Trophoblast cell (in vitro differentiated cells and primary cell): Measurements from ENCODE around the gene TP53BP2.

Experiments
- DNase-seq, 2 donors: peaks; one replicate each; pipeline ENCODE4 v3.0.0-alpha.2; 2016
- H2AFZ ChIP-seq: 2 replicates; pipeline ENCODE4 v1.6.1; 2013; ENCODE audit warnings: low read length, moderate library complexity, mild to moderate bottlenecking; ENCODE audit not compliant: insufficient read depth, poor library complexity
- H2AK5ac ChIP-seq: 2 replicates; pipeline ENCODE4 v1.6.1; 2013; ENCODE audit warnings: mild to moderate bottlenecking, low read length
- H2BK120ac ChIP-seq: 2 replicates; pipeline ENCODE4 v1.6.1; 2013; ENCODE audit warnings: low read length, mild to moderate bottlenecking, moderate library complexity; ENCODE audit not compliant: insufficient read depth, poor library complexity
- H2BK12ac ChIP-seq: 2 replicates; pipeline ENCODE4 v1.6.1; 2013; ENCODE audit warnings: mild to moderate bottlenecking, low read length, moderate library complexity
- H2BK5ac ChIP-seq: 2 replicates; pipeline ENCODE4 v1.6.1; 2013; ENCODE audit warnings: low read length, low read depth, moderate library complexity, mild to moderate bottlenecking; ENCODE audit not compliant: poor library complexity
- H3K14ac ChIP-seq: 2 replicates; pipeline ENCODE4 v1.6.1; 2013; ENCODE audit warnings: mild to moderate bottlenecking, low read length
- H3K18ac ChIP-seq: 2 replicates; pipeline ENCODE4 v1.6.1; 2013; ENCODE audit warnings: mild to moderate bottlenecking, low read length
- H3K23ac ChIP-seq: 2 replicates; pipeline ENCODE4 v1.6.1; 2013; ENCODE audit warnings: low read length
- H3K27ac ChIP-seq: 2 replicates; pipeline ENCODE4 v1.5.1; 2013; ENCODE audit warnings: low read depth, mild to moderate bottlenecking, inconsistent platforms, low read length, moderate library complexity
- H3K27me3 ChIP-seq: 2 replicates; pipeline ENCODE4 v1.6.1; 2013; ENCODE audit warnings: inconsistent platforms, mild to moderate bottlenecking, low read length, moderate library complexity; ENCODE audit not compliant: insufficient read depth
- H3K36me3 ChIP-seq, 2 experiments: 1 replicate in 1 of 2; 2 replicates in 1 of 2; pipeline ENCODE4 v1.6.1; 2013; ENCODE audit warnings: low read length in 2 of 2, mild to moderate bottlenecking in 2 of 2, moderate library complexity in 1 of 2; ENCODE audit not compliant: insufficient read depth in 2 of 2, control insufficient read depth in 1 of 2
- H3K4ac ChIP-seq: 2 replicates; pipeline ENCODE4 v1.6.1; 2013; ENCODE audit warnings: low read depth, mild to moderate bottlenecking, low read length, moderate library complexity
- H3K4me1 ChIP-seq, 2 experiments: 1 replicate in 1 of 2; 2 replicates in 1 of 2; pipeline ENCODE4 v1.6.1; 2013; ENCODE audit warnings: low read length in 2 of 2, mild to moderate bottlenecking in 2 of 2, moderate library complexity in 1 of 2; ENCODE audit not compliant: insufficient read depth in 2 of 2, control insufficient read depth in 1 of 2
- H3K4me2 ChIP-seq: 2 replicates; pipeline ENCODE4 v1.6.1; 2013; ENCODE audit warnings: inconsistent platforms, mild to moderate bottlenecking, low read length, moderate library complexity
- H3K4me3 ChIP-seq: 2 replicates; pipeline ENCODE4 v1.5.1; 2013; ENCODE audit warnings: mild to moderate bottlenecking, low read depth, low read length, inconsistent platforms
- H3K79me1 ChIP-seq: one replicate; pipeline ENCODE4 v1.6.1; 2013; ENCODE audit warnings: low read length
- H3K79me2 ChIP-seq: 2 replicates; pipeline ENCODE4 v1.6.1; 2013; ENCODE audit warnings: low read length, mild to moderate bottlenecking; ENCODE audit not compliant: control insufficient read depth, insufficient read depth, poor library complexity
- H3K9ac ChIP-seq: 2 replicates; pipeline ENCODE4 v1.6.1; 2013; ENCODE audit warnings: mild to moderate bottlenecking, low read length
- H3K9me3 ChIP-seq: 2 replicates; pipeline ENCODE4 v1.6.1; 2013; ENCODE audit warnings: low read depth, mild to moderate bottlenecking, control low read depth, inconsistent platforms, low read length; ENCODE audit not compliant: insufficient read depth
- H4K12ac ChIP-seq: 2 replicates; pipeline ENCODE4 v1.6.1; 2013; ENCODE audit warnings: low read depth, mild to moderate bottlenecking, low read length, moderate library complexity
- H4K8ac ChIP-seq: 2 replicates; pipeline ENCODE4 v1.6.1; 2013; ENCODE audit warnings: low read depth, mild to moderate bottlenecking, low read length, moderate library complexity
- H4K91ac ChIP-seq: one replicate; pipeline ENCODE4 v1.6.1; 2013; ENCODE audit warnings: low read depth, mild to moderate bottlenecking, low read length, moderate library complexity
- WGBS: extraction: QIAGEN DNeasy Blood & Tissue Kit; methylation state at CpG from one replicate; pipeline ENCODE4 v1.1.7; 2013; ENCODE audit warnings: missing lambda C conversion rate; ENCODE audit not compliant: insufficient read length, insufficient coverage; ENCODE audit errors: extremely low coverage; 5-methylcytosine and 5-hydroxymethylcytosine counted together

Gene TP53BP2

DNA sequence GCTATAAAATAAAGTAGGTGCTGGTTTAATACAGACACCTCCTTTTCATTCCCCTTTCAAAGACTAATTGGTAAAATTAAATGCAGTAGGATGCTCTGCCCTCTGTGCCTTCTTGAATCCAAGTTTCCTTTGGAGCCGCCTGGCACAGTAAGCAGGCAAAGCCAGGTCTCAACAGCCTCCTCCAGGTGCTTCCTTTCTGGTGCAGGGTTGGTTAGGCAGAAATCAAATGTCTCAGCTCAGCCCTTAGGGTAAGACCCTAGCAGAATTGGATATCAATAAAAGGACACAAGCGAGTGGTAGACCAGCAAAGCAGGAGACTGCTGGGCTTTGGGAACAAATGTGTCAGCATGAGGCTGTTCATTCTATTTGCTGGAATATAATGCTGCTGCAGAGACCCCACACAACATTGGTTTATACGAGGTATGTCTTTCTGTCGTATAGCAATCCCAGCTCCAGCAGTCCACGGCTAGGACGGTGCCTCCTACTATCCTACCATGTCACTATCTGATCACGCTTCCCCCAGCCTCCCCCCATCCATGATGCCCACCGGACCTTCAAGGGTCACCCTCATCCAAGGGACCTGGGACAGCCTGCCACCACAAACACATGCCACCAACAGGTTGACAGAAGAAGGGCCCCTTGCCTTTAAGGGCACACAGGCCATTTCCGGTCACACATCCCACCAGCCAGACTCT is 75.0 kb downstream of the TP53BP2 start:
- DNase-seq = no peak

DNA sequence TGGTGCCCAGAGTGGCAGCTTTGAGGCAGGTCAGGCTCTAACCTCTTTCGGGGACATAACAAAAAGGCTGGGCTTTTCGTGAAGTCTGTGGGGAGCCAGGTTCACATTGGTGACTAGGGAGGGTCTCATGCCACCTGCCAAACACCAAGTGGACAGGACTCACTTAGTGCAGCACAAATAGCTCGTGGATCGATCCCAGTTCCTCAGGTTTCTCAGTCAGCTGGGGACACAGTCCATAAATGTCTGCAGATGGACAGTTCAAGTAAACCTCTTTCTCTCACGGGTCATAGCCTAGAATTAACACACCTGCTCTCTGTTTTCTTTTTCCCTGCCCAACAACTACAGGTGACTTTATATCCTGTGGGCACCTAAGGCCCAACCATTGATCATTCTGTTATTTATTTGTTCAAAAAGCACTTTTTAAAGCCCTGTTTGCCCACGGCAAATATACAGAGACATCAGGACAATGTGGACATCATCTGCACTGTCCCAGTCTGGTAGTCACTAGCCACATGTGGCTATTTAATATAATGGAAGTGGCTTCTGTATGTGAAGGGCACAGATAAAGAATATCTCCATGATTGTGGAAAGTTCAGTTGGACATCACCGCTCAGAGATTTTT is 79.9 kb downstream of the TP53BP2 start:
- Histone ChIP-seq H3K4me3 (no peak overlapping the region), H2BK5ac (no peak overlapping the region), H3K14ac (no peak overlapping the region), H2AFZ (no peak overlapping the region), H3K23ac (no peak overlapping the region), H3K79me1 (no peaks in the 10 kb centered on the region), H4K8ac (no peak overlapping the region), H3K27me3 (no peaks in the 10 kb centered on the region), H4K91ac (no peak overlapping the region), H2BK120ac (no peak overlapping the region), H3K9ac (no peak overlapping the region), H3K4me2 (no peak overlapping the region), H3K4me1 (peaks cover 3 to 11% of the 10 kb centered on the region in 2 experiments), H3K4ac (no peak overlapping the region), H2AK5ac (no peak overlapping the region), H3K36me3 (peaks cover 41 to 70% of the 10 kb centered on the region in 2 experiments), H3K79me2 (no peaks in the 10 kb centered on the region), H3K18ac (no peak overlapping the region), H3K9me3 (no peaks in the 10 kb centered on the region), H4K12ac (no peak overlapping the region), H3K27ac (peak overlapping the region; percentile 30), H2BK12ac (no peak overlapping the region)
- DNase-seq = no peak
- no CpG with 5 or more reads among the region's 7 CpGs for WGBS

More for the DNA sequence above, 75.0 kb downstream of the TP53BP2 start:
- H3K27me3 ChIP-seq = no peaks in the 10 kb centered on the region
- no peak overlapping the region for H3K4ac ChIP-seq
- H3K14ac ChIP-seq = peak overlapping the region; percentile 61
- no peak overlapping the region for H2AFZ ChIP-seq
- H2BK120ac ChIP-seq = no peak overlapping the region
- peaks cover 7 to 19% of the 10 kb centered on the region in 2 experiments for H3K4me1 ChIP-seq
- no peak overlapping the region for H3K4me2 ChIP-seq
- no CpG with 5 or more reads among the region's 9 CpGs for WGBS
- no peak overlapping the region for H3K4me3 ChIP-seq
- H2BK12ac ChIP-seq = peak overlapping the region; percentile 11
- H4K91ac ChIP-seq = peak overlapping the region; percentile 3
- H4K8ac ChIP-seq = peak overlapping the region; percentile 17
- H2AK5ac ChIP-seq = no peak overlapping the region
- H3K9ac ChIP-seq = no peak overlapping the region
- H3K23ac ChIP-seq = no peak overlapping the region
- H4K12ac ChIP-seq = no peak overlapping the region
- H3K36me3 ChIP-seq = peaks cover 31 to 50% of the 10 kb centered on the region in 2 experiments
- H3K79me1 ChIP-seq = peaks cover 4% of the 10 kb centered on the region
- no peaks in the 10 kb centered on the region for H3K79me2 ChIP-seq
- no peak overlapping the region for H2BK5ac ChIP-seq
- no peaks in the 10 kb centered on the region for H3K9me3 ChIP-seq
- peak overlapping the region; percentile 85 for H3K27ac ChIP-seq
- H3K18ac ChIP-seq = peak overlapping the region; percentile 30

DNA sequence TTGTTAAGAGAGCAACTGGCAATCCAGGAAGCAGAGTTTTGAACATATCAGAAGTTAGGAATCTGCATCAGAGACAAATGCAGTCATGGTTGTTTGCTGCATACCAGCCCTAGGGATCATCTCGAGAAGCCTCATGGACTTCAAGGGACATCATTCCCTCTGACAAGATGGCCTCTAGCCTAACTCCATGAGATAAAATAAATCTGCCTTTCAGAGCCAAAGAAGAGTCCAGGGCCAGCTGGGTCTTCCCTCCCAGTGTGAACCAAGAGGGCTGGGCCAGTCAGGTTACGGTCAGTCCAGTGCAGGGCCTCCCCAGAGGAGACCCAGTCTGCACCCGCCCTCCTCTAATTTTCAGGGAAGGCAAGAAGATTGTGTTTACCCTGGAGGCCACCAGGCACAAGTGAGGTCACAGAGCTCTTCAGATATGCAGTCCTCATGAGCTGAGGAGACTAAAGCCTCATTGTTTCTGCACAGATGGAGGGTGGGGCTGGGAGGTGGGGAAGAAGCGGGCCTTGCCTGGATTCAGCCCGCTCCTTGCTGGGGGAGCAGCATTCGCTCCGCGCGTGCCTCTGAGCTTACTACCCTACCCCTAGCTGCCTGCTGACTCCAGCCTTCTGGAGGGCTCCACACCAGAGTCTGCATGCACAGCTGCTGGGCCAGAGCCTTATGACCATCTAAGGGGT is 80.6 kb downstream of the TP53BP2 start:
- Histone ChIP-seq H3K4me1 (peaks cover 3 to 8% of the 10 kb centered on the region in 2 experiments), H3K27me3 (no peaks in the 10 kb centered on the region), H3K79me2 (no peaks in the 10 kb centered on the region), H2BK120ac (no peak overlapping the region), H2BK5ac (no peak overlapping the region), H3K27ac (peak overlapping the region; percentile 30), H3K4me3 (no peak overlapping the region), H3K79me1 (no peaks in the 10 kb centered on the region), H3K9me3 (no peaks in the 10 kb centered on the region), H4K8ac (no peak overlapping the region), H3K23ac (no peak overlapping the region), H3K36me3 (peaks cover 43 to 72% of the 10 kb centered on the region in 2 experiments), H3K4ac (no peak overlapping the region), H2AFZ (no peak overlapping the region), H4K12ac (no peak overlapping the region), H4K91ac (no peak overlapping the region), H3K14ac (no peak overlapping the region), H3K4me2 (no peak overlapping the region), H2AK5ac (no peak overlapping the region), H3K9ac (no peak overlapping the region), H3K18ac (no peak overlapping the region), H2BK12ac (no peak overlapping the region)
- DNase-seq = peak; percentile 29 to 43
- WGBS = no CpG with 5 or more reads among the region's 9 CpGs

DNA sequence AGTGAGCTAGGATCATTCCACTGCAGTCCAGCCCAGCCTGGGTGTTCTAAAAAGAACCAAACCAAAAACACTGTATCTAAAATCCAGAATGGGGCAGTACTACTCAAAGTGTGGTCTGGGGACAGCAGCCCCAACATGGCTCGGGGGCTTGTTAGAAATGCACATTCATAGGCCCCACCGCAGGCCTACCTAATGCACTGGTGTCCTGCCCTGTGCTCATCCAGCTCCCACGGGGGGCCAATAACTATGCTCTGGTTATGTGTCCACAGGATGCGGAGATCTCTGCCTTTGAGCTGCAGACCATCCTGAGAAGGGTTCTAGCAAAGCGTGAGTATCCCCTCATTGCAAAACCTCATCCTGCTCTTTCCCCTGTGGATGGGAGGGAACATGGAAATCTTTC is 81.9 kb downstream of the TP53BP2 start:
- Histone ChIP-seq H3K9ac (no peak overlapping the region), H2AK5ac (no peak overlapping the region), H3K79me2 (no peaks in the 10 kb centered on the region), H2BK5ac (no peak overlapping the region), H2BK120ac (no peak overlapping the region), H4K91ac (no peak overlapping the region), H2BK12ac (no peak overlapping the region), H3K4ac (no peak overlapping the region), H3K27ac (no peak overlapping the region), H2AFZ (no peak overlapping the region), H3K9me3 (no peaks in the 10 kb centered on the region), H3K23ac (no peak overlapping the region), H3K4me2 (no peak overlapping the region), H3K79me1 (no peaks in the 10 kb centered on the region), H3K14ac (no peak overlapping the region), H4K8ac (no peak overlapping the region), H3K18ac (no peak overlapping the region), H3K36me3 (peaks cover 47 to 71% of the 10 kb centered on the region in 2 experiments), H3K4me1 (peaks cover 3 to 8% of the 10 kb centered on the region in 2 experiments), H3K27me3 (no peaks in the 10 kb centered on the region), H3K4me3 (no peak overlapping the region), H4K12ac (no peak overlapping the region)
- no peak for DNase-seq
- no CpG with 5 or more reads among the region's 5 CpGs for WGBS
